GM21528 (cell line): ENCODE measurements around the gene CD160.

ENCODE experiments used
- ATAC-seq: cut with Tn5 transposase; IDR thresholded peaks from one replicate; pipeline ENCODE4 v1.9.1; 2021; ENCODE audit warnings: mild to moderate bottlenecking, moderate library complexity; ENCODE audit not compliant: unreplicated experiment, low FRiP score

The CD160 gene

GRCh38 chr1:145788580-145788979 lies 69.3 kb downstream of the CD160 start:
- no peak for ATAC-seq
